HG03442 (cell line): ENCODE measurements around the gene RBFOX2.

Experiments
- ATAC-seq: cut with Tn5 transposase; IDR thresholded peaks from one replicate; pipeline ENCODE4 v1.9.1; 2021; ENCODE audit warnings: mild to moderate bottlenecking, moderate library complexity; ENCODE audit not compliant: unreplicated experiment

Gene RBFOX2

GRCh38 chr22:35947794-35948425, 80.7 kb downstream of the RBFOX2 start:
- no peak for ATAC-seq

- no peak for ATAC-seq
Observed at GRCh38 chr22:35944458-35944857, 84.2 kb downstream of the RBFOX2 start.

GRCh38 chr22:35940166-35940565, 88.5 kb downstream of the RBFOX2 start:
- no peak for ATAC-seq

GRCh38 chr22:35938226-35938625, 90.4 kb downstream of the RBFOX2 start:
- ATAC-seq, result no peak

GRCh38 chr22:35930933-35931332, 97.7 kb downstream of the RBFOX2 start:
- ATAC-seq, result no peak

- no peak for ATAC-seq
Observed at GRCh38 chr22:35928285-35928798, 100.3 kb downstream of the RBFOX2 start.

GRCh38 chr22:35923026-35923425, 105.6 kb downstream of the RBFOX2 start:
- ATAC-seq, result no peak

- ATAC-seq, result no peak
Observed at GRCh38 chr22:35921777-35922176, 106.8 kb downstream of the RBFOX2 start.

GRCh38 chr22:35921044-35921443, 107.6 kb downstream of the RBFOX2 start:
- ATAC-seq, result no peak

GRCh38 chr22:35919002-35919542, 109.6 kb downstream of the RBFOX2 start:
- no peak for ATAC-seq

- ATAC-seq, result no peak
Observed at GRCh38 chr22:35918456-35918855, 110.2 kb downstream of the RBFOX2 start.

GRCh38 chr22:35917651-35918050, 111.0 kb downstream of the RBFOX2 start:
- no peak for ATAC-seq

- no peak for ATAC-seq
Observed at GRCh38 chr22:35915477-35916013, 113.1 kb downstream of the RBFOX2 start.

- no peak for ATAC-seq
Observed at GRCh38 chr22:35914665-35915476, 113.8 kb downstream of the RBFOX2 start.

- ATAC-seq, result no peak
Observed at GRCh38 chr22:35914357-35914664, 114.3 kb downstream of the RBFOX2 start.

GRCh38 chr22:35913925-35914324, 114.7 kb downstream of the RBFOX2 start:
- ATAC-seq, result no peak

- no peak for ATAC-seq
Observed at GRCh38 chr22:35912658-35913057, 116.0 kb downstream of the RBFOX2 start.

GRCh38 chr22:35911877-35912276, 116.7 kb downstream of the RBFOX2 start:
- no peak for ATAC-seq

- no peak for ATAC-seq
Observed at GRCh38 chr22:35910926-35911325, 117.7 kb downstream of the RBFOX2 start.

- ATAC-seq, result no peak
Observed at GRCh38 chr22:35910003-35910769, 118.4 kb downstream of the RBFOX2 start.

- no peak for ATAC-seq
Observed at GRCh38 chr22:35905894-35906293, 122.7 kb downstream of the RBFOX2 start.
